Gastrocnemius medialis (tissue), 4 donors: ENCODE data around the gene RRBP1. TPM values are rescaled to one million over a fixed set of nuclear protein-coding genes. Genes with fewer than 3 reads are reported as not detected.

Source experiments
- ATAC-seq, 2 donors: fragments of 150-250 bp; one replicate each; pipeline ENCODE4 v1.9.1; 2016
- DNase-seq, 2 donors: peaks; one replicate each; pipeline ENCODE4 v3.0.0-alpha.2; 2019
- H3K27ac ChIP-seq, 4 donors: fragments of 200-600 bp; sonication (generic); 1 replicate in 1 of 4; 2 replicates in 3 of 4; pipeline ENCODE4 v1.5.1; 2016 to 2018; ENCODE audit warnings: mild to moderate bottlenecking in 2 of 4, moderate library complexity in 1 of 4
- H3K27me3 ChIP-seq, 3 donors: fragments of 200-600 bp; sonication (generic) in 2 of 3; 1 replicate in 1 of 3; 2 replicates in 2 of 3; pipeline versions ENCODE4 v1.5.1 to v1.6.0; 2016 to 2019; ENCODE audit warnings: mild to moderate bottlenecking in 1 of 3, moderate library complexity in 1 of 3
- H3K36me3 ChIP-seq, 2 donors: fragments of 200-600 bp; sonication (generic) in 1 of 2; one replicate each; pipeline ENCODE4 v1.5.1; 2017 to 2018
- H3K4me1 ChIP-seq, 2 donors: fragments of 200-600 bp; sonication (generic) in 1 of 2; one replicate each; pipeline ENCODE4 v1.5.1; 2016 to 2017; ENCODE audit warnings: mild to moderate bottlenecking in 2 of 2
- H3K4me3 ChIP-seq, 4 donors: fragments of 200-600 bp; sonication (generic) in 3 of 4; 1 replicate in 1 of 4; 2 replicates in 3 of 4; pipeline ENCODE4 v1.5.1; 2016 to 2019; ENCODE audit warnings: mild to moderate bottlenecking in 2 of 4
- H3K9me3 ChIP-seq, 3 donors: fragments of 200-600 bp; sonication (generic) in 2 of 3; 1 replicate in 1 of 3; 2 replicates in 2 of 3; pipeline ENCODE4 v1.5.1; 2016 to 2019
- CTCF ChIP-seq, 5 experiments: fragments of 450-650 bp in 3 of 5; fragments of 200-600 bp in 2 of 5; sonication (generic) in 2 of 5; IDR thresholded peaks in 4 of 5; conservative IDR thresholded peaks in 1 of 5; 1 replicate in 4 of 5; 2 replicates in 1 of 5; pipeline ENCODE4 v1.5.1; 2016 to 2019; ENCODE audit warnings: antibody characterized with exemption in 5 of 5, mild to moderate bottlenecking in 3 of 5, moderate library complexity in 3 of 5
- POLR2A ChIP-seq, 2 donors: fragments of 450-650 bp; IDR thresholded peaks; one replicate each; pipeline ENCODE4 v1.6.1; 2017; ENCODE audit warnings: antibody characterized with exemption in 2 of 2, mild to moderate bottlenecking in 2 of 2, moderate library complexity in 2 of 2
- in situ Hi-C, 4 donors: fragments of 200-750 bp; cut with MboI; loops; one replicate each; pipeline versions ENCODE4 v1.15.0 to v1.8.0; 2017; ENCODE audit warnings: low sequenced_read_pairs in 4 of 4
- intact Hi-C: fragments of 100-400 bp; cut with DNase I; formaldehyde crosslinking; loops from one replicate; pipeline ENCODE4 v1.15.1; 2023; ENCODE audit warnings: low total_unique reads
- total RNA-seq, 4 donors: library from RNA; depleted of rRNA; stranded (reverse); fragments of >200 nt; gene quantifications; one replicate each; pipeline versions ENCODE4 v1.1.0 to v1.2.3, GENCODE V29; 2016

RRBP1 gene
- total RNA-seq, 4 donors from 2014 or later, result 14.1 to 22.7 (median 17.9) TPM

GRCh38 chr20:17617868-17618672, 64.0 kb downstream of the RRBP1 start:
- H3K4me1 ChIP-seq, result peaks cover 0 to 7% of the 10 kb centered on the region in 2 donors
- peaks cover 0 to 38% of the 10 kb centered on the region in 2 donors for H3K36me3 ChIP-seq
- intact Hi-C loops (loop anchor here (1.0 kb wide), 2 partner anchors 81 to 114 kb away; no protein-coding TSS in a partner anchor), in situ Hi-C loops (loop anchor here in 1 of 4 donors (5.0 kb wide), 1 partner anchor 81 kb away; no protein-coding TSS in a partner anchor)
- ATAC-seq (no peak), DNase-seq (no peak)
- H3K9me3 ChIP-seq, result no peaks in the 10 kb centered on the region
- no peak for TF ChIP-seq POLR2A (IDR thresholded peaks at IDR 0.05)
- no peak for TF ChIP-seq CTCF (IDR thresholded peaks at IDR 0.05 in 4 of 5, conservative IDR thresholded peaks at IDR 0.05 in 1 of 5)
- no peak overlapping the region for H3K4me3 ChIP-seq
- no peak overlapping the region for H3K27ac ChIP-seq
- H3K27me3 ChIP-seq, result no peaks in the 10 kb centered on the region

- no peak overlapping the region for H3K27ac ChIP-seq
- in situ Hi-C loops, result loop anchor here in 1 of 4 donors (5.0 kb wide), 1 partner anchor 80 kb away; no protein-coding TSS in a partner anchor
- peaks cover 0 to 37% of the 10 kb centered on the region in 2 donors for H3K36me3 ChIP-seq
- intact Hi-C loops, result loop anchor here (1.0 kb wide), 2 partner anchors 80 to 113 kb away; no protein-coding TSS in a partner anchor
- H3K27me3 ChIP-seq, result no peaks in the 10 kb centered on the region
- ATAC-seq (peak; percentile 57 to 62), DNase-seq (no peak)
- TF ChIP-seq POLR2A (IDR thresholded peaks at IDR 0.05) (no peak), CTCF (IDR thresholded peaks at IDR 0.05 in 4 of 5, conservative IDR thresholded peaks at IDR 0.05 in 1 of 5) (peak; percentile 65 to 87 (median 83))
- peaks cover 0 to 7% of the 10 kb centered on the region in 2 donors for H3K4me1 ChIP-seq
- no peak overlapping the region for H3K4me3 ChIP-seq
- H3K9me3 ChIP-seq, result no peaks in the 10 kb centered on the region
These were observed 64.7 kb downstream of the RRBP1 start for GRCh38 chr20:17617212-17617867.

GRCh38 chr20:17616480-17617211, 65.4 kb downstream of the RRBP1 start:
- intact Hi-C loops, result loop anchor here (1.0 kb wide), 2 partner anchors 79 to 112 kb away; no protein-coding TSS in a partner anchor
- Histone ChIP-seq H3K27ac (no peak overlapping the region), H3K36me3 (peaks cover 0 to 30% of the 10 kb centered on the region in 2 donors), H3K27me3 (no peaks in the 10 kb centered on the region), H3K9me3 (no peaks in the 10 kb centered on the region), H3K4me3 (no peak overlapping the region), H3K4me1 (peaks cover 0 to 7% of the 10 kb centered on the region in 2 donors)
- ATAC-seq (no peak), DNase-seq (no peak)
- no peak for TF ChIP-seq CTCF (IDR thresholded peaks at IDR 0.05 in 4 of 5, conservative IDR thresholded peaks at IDR 0.05 in 1 of 5)
- TF ChIP-seq POLR2A (IDR thresholded peaks at IDR 0.05), result no peak
- in situ Hi-C loops, result loop anchor here in 1 of 4 donors (5.0 kb wide), 1 partner anchor 79 kb away; no protein-coding TSS in a partner anchor

- peaks cover 0 to 25% of the 10 kb centered on the region in 2 donors for H3K36me3 ChIP-seq
- DNase-seq (no peak), ATAC-seq (no peak)
- H3K4me3 ChIP-seq, result no peak overlapping the region
- in situ Hi-C loops, result loop anchor here in 1 of 4 donors (5.0 kb wide), 1 partner anchor 79 kb away; no protein-coding TSS in a partner anchor
- H3K27ac ChIP-seq, result peak overlapping the region in 3 of 4 donors; percentile 10 to 48 (median 23)
- no peaks in the 10 kb centered on the region for H3K27me3 ChIP-seq
- no peaks in the 10 kb centered on the region for H3K9me3 ChIP-seq
- no peak for TF ChIP-seq POLR2A (IDR thresholded peaks at IDR 0.05)
- no peak for TF ChIP-seq CTCF (IDR thresholded peaks at IDR 0.05 in 4 of 5, conservative IDR thresholded peaks at IDR 0.05 in 1 of 5)
- peaks cover 0 to 7% of the 10 kb centered on the region in 2 donors for H3K4me1 ChIP-seq
- intact Hi-C loops, result no loop called here
These were observed 66.2 kb downstream of the RRBP1 start for GRCh38 chr20:17615645-17616479.
